NCI-H460 (cell line): ENCODE data around the gene CASTOR1. TPM values are rescaled to one million over a fixed set of nuclear protein-coding genes. Genes with fewer than 3 reads are reported as not detected.

Experiments
- DNase-seq: peaks from one replicate; pipeline ENCODE4 v3.0.0-alpha.2; 2016; ENCODE audit warnings: low read depth; ENCODE audit errors: extremely low read depth
- total RNA-seq: library from RNA; depleted of rRNA; stranded (reverse); fragments of >200 nt; shearing (Covaris generic); gene quantifications from 2 replicates; pipeline ENCODE4 v1.2.3, GENCODE V29; 2014

The CASTOR1 gene
- total RNA-seq, 1 experiment from 2014 or later: 11.1 TPM

GRCh38 chr22:30301995-30302809, 12.9 kb upstream of the CASTOR1 start:
- DNase-seq: no peak

- DNase-seq: no peak
Observed at GRCh38 chr22:30299322-30299721, 10.0 kb upstream of the CASTOR1 start.

GRCh38 chr22:30297991-30298701, 8.8 kb upstream of the CASTOR1 start:
- no peak for DNase-seq

- DNase-seq: no peak
Observed at GRCh38 chr22:30297276-30297990, 8.1 kb upstream of the CASTOR1 start.

GRCh38 chr22:30296833-30297232, 7.5 kb upstream of the CASTOR1 start:
- DNase-seq: no peak

- DNase-seq: no peak
Observed at GRCh38 chr22:30296324-30296723, 7.0 kb upstream of the CASTOR1 start.

- no peak for DNase-seq
Observed at GRCh38 chr22:30295576-30295975, 6.3 kb upstream of the CASTOR1 start.

- DNase-seq: no peak
Observed at GRCh38 chr22:30294830-30295229, 5.5 kb upstream of the CASTOR1 start.

GRCh38 chr22:30294066-30294465, 4.8 kb upstream of the CASTOR1 start:
- no peak for DNase-seq

- DNase-seq: no peak
Observed at GRCh38 chr22:30293026-30293425, 3.7 kb upstream of the CASTOR1 start.

GRCh38 chr22:30292069-30292970, 3.0 kb upstream of the CASTOR1 start:
- DNase-seq: no peak

- no peak for DNase-seq
Observed at GRCh38 chr22:30291058-30291892, 2.0 kb upstream of the CASTOR1 start.

GRCh38 chr22:30290342-30291057, 1.2 kb upstream of the CASTOR1 start:
- peak; percentile 42 for DNase-seq

- no peak for DNase-seq
Observed at GRCh38 chr22:30289980-30290313, 642 bp upstream of the CASTOR1 start.

GRCh38 chr22:30288419-30289140, 725 bp downstream of the CASTOR1 start:
- DNase-seq: no peak

- peak; percentile 77 for DNase-seq
Observed at GRCh38 chr22:30287648-30288418, 1.5 kb downstream of the CASTOR1 start.

- DNase-seq: peak; percentile 51
Observed at GRCh38 chr22:30286813-30287647, 2.3 kb downstream of the CASTOR1 start.
